WERI-Rb-1 (cell line): ENCODE measurements around the gene SLC49A4.

ENCODE experiments used
- DNase-seq: peaks from one replicate; pipeline ENCODE4 v3.0.0-alpha.2; 2020
- H3K27ac ChIP-seq: fragments of 250-450 bp; sonication (Bioruptor Pico); 2 replicates; pipeline ENCODE4 v1.5.1; 2020; ENCODE audit warnings: mild to moderate bottlenecking, moderate library complexity
- H3K27me3 ChIP-seq: fragments of 250-450 bp; sonication (Bioruptor Pico); 2 replicates; pipeline ENCODE4 v1.5.1; 2021; ENCODE audit warnings: mild to moderate bottlenecking, low read depth, moderate library complexity; ENCODE audit not compliant: insufficient read depth, severe bottlenecking
- H3K36me3 ChIP-seq: fragments of 250-450 bp; sonication (Bioruptor Pico); 2 replicates; pipeline ENCODE4 v1.5.1; 2020; ENCODE audit warnings: mild to moderate bottlenecking, moderate library complexity
- H3K4me3 ChIP-seq: 2 replicates; pipeline ENCODE4 v1.5.1; 2011; ENCODE audit warnings: low read depth, mild to moderate bottlenecking, control low read depth, low read length
- H3K9me3 ChIP-seq: fragments of 250-450 bp; sonication (Bioruptor Pico); 2 replicates; pipeline ENCODE4 v1.5.1; 2021; ENCODE audit warnings: mild to moderate bottlenecking, moderate library complexity; ENCODE audit not compliant: severe bottlenecking
- TF ChIP-seq, protein P1 (sequence below): IDR thresholded peaks from 2 replicates; pipeline ENCODE4 v1.5.1; 2011; ENCODE audit warnings: low read depth, mild to moderate bottlenecking, control low read depth, inconsistent platforms, low read length

Gene SLC49A4

GRCh38 chr3:122770521-122771202 is 24.2 kb upstream of the SLC49A4 start:
- H3K36me3 ChIP-seq = peaks cover 4% of the 10 kb centered on the region; the same call in 1 of the 2 replicates
- TF ChIP-seq, protein P1, sequence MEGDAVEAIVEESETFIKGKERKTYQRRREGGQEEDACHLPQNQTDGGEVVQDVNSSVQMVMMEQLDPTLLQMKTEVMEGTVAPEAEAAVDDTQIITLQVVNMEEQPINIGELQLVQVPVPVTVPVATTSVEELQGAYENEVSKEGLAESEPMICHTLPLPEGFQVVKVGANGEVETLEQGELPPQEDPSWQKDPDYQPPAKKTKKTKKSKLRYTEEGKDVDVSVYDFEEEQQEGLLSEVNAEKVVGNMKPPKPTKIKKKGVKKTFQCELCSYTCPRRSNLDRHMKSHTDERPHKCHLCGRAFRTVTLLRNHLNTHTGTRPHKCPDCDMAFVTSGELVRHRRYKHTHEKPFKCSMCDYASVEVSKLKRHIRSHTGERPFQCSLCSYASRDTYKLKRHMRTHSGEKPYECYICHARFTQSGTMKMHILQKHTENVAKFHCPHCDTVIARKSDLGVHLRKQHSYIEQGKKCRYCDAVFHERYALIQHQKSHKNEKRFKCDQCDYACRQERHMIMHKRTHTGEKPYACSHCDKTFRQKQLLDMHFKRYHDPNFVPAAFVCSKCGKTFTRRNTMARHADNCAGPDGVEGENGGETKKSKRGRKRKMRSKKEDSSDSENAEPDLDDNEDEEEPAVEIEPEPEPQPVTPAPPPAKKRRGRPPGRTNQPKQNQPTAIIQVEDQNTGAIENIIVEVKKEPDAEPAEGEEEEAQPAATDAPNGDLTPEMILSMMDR = no peak
- H3K4me3 ChIP-seq = no peak overlapping the region
- H3K27ac ChIP-seq = no peak overlapping the region
- no peaks in the 10 kb centered on the region for H3K27me3 ChIP-seq
- no peaks in the 10 kb centered on the region for H3K9me3 ChIP-seq
- no peak for DNase-seq

DNA sequence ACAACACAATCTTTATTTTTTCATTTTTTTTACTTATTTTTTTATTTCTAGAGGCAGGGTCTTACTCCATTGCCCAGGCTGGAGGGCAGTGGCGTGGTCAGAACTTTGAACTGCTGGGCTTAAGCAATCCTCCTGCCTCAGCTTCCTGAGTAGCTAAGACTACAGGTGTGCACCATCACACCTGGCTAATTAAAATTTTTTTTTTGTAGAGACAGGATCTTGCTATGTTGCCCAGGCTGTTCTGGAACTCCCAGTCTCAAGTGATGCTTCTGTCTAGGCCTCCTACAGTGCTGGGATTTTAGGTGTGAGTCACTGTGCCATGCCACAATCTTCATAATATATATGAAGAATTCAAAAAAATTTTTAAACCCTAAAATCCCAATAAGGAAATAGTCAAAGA is 22.0 kb upstream of the SLC49A4 start:
- DNase-seq = no peak
- H3K36me3 ChIP-seq = peaks cover 4% of the 10 kb centered on the region
- TF ChIP-seq, protein P1 = no peak
- H3K27ac ChIP-seq = no peak overlapping the region
- H3K4me3 ChIP-seq = no peak overlapping the region
- no peaks in the 10 kb centered on the region for H3K9me3 ChIP-seq
- H3K27me3 ChIP-seq = no peaks in the 10 kb centered on the region

DNA sequence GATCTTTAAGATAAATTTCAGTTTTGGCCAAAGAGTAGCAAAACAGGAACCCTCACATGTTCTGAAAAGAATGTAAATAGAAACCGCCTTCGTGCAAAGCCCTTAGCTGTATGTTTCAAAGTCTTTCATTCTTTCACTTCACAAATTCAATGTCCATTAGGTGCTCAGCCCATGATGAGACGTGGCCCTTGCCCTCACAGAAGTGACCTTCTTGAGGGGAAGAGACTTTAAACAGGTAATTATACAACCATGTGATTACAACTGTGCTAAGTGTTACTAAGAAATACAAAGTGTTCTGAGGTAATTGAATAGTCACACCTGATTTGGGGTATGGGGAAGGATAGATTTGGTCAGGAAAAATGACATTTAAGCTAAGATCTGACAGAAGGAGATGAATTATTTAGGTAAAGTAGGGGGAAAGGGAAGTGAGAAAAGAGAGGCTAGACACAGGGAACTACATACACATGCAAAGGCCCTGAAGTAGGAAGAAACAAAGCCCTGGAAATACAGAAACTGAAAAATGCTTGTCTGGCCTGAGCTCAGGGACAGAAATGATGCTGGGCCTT is 20.8 kb upstream of the SLC49A4 start:
- Histone ChIP-seq H3K27me3 (no peaks in the 10 kb centered on the region), H3K27ac (no peak overlapping the region), H3K4me3 (no peak overlapping the region), H3K9me3 (no peaks in the 10 kb centered on the region), H3K36me3 (peaks cover 4% of the 10 kb centered on the region)
- no peak for DNase-seq
- TF ChIP-seq, protein P1 = no peak

GRCh38 chr3:122774564-122774963 is 20.3 kb upstream of the SLC49A4 start:
- H3K9me3 ChIP-seq = no peaks in the 10 kb centered on the region
- no peak for DNase-seq
- H3K27me3 ChIP-seq = no peaks in the 10 kb centered on the region
- TF ChIP-seq, protein P1 = peak; percentile 29; the same call in 1 of the 2 replicates
- H3K36me3 ChIP-seq = peaks cover 4% of the 10 kb centered on the region
- H3K4me3 ChIP-seq = no peak overlapping the region
- no peak overlapping the region for H3K27ac ChIP-seq

DNA sequence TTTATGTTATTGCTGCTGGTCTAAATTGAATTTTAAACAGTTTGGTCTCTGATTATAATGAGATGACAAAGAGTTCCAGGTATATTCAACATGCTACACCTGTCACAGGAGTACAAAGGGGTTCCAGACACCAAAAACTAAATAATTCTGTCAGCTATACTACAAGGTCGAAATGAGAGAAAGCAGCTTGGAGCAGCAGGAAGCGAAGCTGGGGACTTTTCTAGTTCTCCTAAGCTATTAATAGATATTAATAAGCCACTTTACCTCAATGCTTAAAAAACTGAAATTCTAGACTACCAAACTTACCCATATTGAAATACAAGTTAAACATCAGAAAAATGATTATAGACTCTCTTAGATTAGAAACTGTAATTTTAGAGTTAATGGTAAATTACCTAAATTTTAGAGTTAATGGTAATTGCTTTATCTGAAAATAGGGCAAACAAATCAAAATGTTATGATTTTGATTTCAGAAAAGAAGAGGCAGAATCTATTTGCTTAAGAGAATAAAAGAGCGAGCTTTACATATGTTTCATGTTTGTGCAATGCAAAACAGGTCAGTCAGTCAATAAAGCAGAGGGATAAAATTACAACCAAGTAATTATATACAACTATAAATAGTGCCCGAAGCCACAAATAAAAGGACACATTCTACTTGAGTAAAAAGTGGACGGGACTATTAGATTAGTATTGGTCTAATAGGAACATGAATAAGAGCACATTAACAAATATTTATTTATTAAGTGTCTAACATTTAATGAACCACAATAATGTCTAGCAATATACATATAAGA is 18.0 kb upstream of the SLC49A4 start:
- Histone ChIP-seq H3K27me3 (no peaks in the 10 kb centered on the region), H3K9me3 (no peaks in the 10 kb centered on the region), H3K4me3 (no peak overlapping the region), H3K27ac (no peak overlapping the region), H3K36me3 (no peaks in the 10 kb centered on the region; the same call in 1 of the 2 replicates)
- DNase-seq = no peak
- TF ChIP-seq, protein P1 = no peak
